ENCODE results near the gene SLC7A7.

Gene SLC7A7

GRCh38 chr14:22773162-22774010 lies 41.8 kb downstream of the SLC7A7 start:
- Histone ChIP-seq H3K36me3 (peaks cover 75 to 100% (median 81%) of the 10 kb centered on the region in 11 experiments), H3K4me1 (peaks cover 2 to 41% (median 10%) of the 10 kb centered on the region in 10 experiments; a peak in 19 of 20 replicates), H3K9me3 (replicated peaks in 1 of 11) (peaks cover 0 to 13% (median 0%) of the 10 kb centered on the region in 11 experiments; a peak in 3 of 22 replicates), H3K9ac (no peak overlapping the region), H3K27ac (no peak overlapping the region), H3K27me3 (no peaks in the 10 kb centered on the region), H3K4me3 (no peak overlapping the region), H3K4me2 (no peak overlapping the region), H4K20me1 (peaks cover 0 to 37% (median 8%) of the 10 kb centered on the region in 11 experiments; a peak in 8 of 22 replicates)
- no peak for TF ChIP-seq Cebpa-rat (IDR thresholded peaks at IDR 0.05)

GRCh38 chr14:22772725-22773124 lies 42.5 kb downstream of the SLC7A7 start:
- peaks cover 0 to 13% (median 0%) of the 10 kb centered on the region in 11 experiments; a peak in 3 of 22 replicates for H3K9me3 ChIP-seq (replicated peaks in 1 of 11)
- H3K27ac ChIP-seq, result no peak overlapping the region; a peak in 1 of 22 replicates
- peaks cover 8 to 41% (median 16%) of the 10 kb centered on the region in 10 experiments for H3K4me1 ChIP-seq
- H3K4me2 ChIP-seq, result no peak overlapping the region
- no peak for TF ChIP-seq Cebpa-rat (IDR thresholded peaks at IDR 0.05)
- H3K27me3 ChIP-seq, result no peaks in the 10 kb centered on the region
- H4K20me1 ChIP-seq, result peaks cover 0 to 43% (median 14%) of the 10 kb centered on the region in 11 experiments; a peak in 9 of 22 replicates
- no peak overlapping the region for H3K4me3 ChIP-seq
- H3K9ac ChIP-seq, result no peak overlapping the region
- H3K36me3 ChIP-seq, result peaks cover 81 to 100% (median 88%) of the 10 kb centered on the region in 11 experiments

- Histone ChIP-seq H3K4me1 (peaks cover 21 to 47% (median 25%) of the 10 kb centered on the region in 10 experiments), H3K9me3 (replicated peaks in 1 of 11) (no peaks in the 10 kb centered on the region; a peak in 1 of 22 replicates), H4K20me1 (peaks cover 0 to 44% (median 15%) of the 10 kb centered on the region in 11 experiments; a peak in 9 of 22 replicates), H3K27me3 (no peaks in the 10 kb centered on the region), H3K36me3 (peaks cover 75 to 80% (median 79%) of the 10 kb centered on the region in 11 experiments), H3K4me2 (no peak overlapping the region), H3K4me3 (no peak overlapping the region), H3K27ac (no peak overlapping the region), H3K9ac (no peak overlapping the region)
- no peak for TF ChIP-seq Cebpa-rat (IDR thresholded peaks at IDR 0.05)
These were observed 44.6 kb downstream of the SLC7A7 start for GRCh38 chr14:22770481-22771187.

- H3K9ac ChIP-seq, result peak overlapping the region in 2 of 11 experiments; percentile 8 to 50; a peak in 2 of 22 replicates
- H3K36me3 ChIP-seq, result peaks cover 62 to 67% (median 66%) of the 10 kb centered on the region in 11 experiments
- no peak for TF ChIP-seq Cebpa-rat (IDR thresholded peaks at IDR 0.05)
- no peaks in the 10 kb centered on the region for H3K9me3 ChIP-seq (replicated peaks in 1 of 11)
- H3K27me3 ChIP-seq, result no peaks in the 10 kb centered on the region
- H3K4me3 ChIP-seq, result no peak overlapping the region
- H3K27ac ChIP-seq, result peak overlapping the region in 1 of 11 experiments; percentile 13; a peak in 1 of 22 replicates
- H3K4me2 ChIP-seq, result peak overlapping the region in 3 of 11 experiments; percentile 87 to 99 (median 91); a peak in 5 of 22 replicates
- peaks cover 22 to 54% (median 26%) of the 10 kb centered on the region in 10 experiments for H3K4me1 ChIP-seq
- peaks cover 0 to 43% (median 15%) of the 10 kb centered on the region in 11 experiments; a peak in 9 of 22 replicates for H4K20me1 ChIP-seq
These were observed 45.9 kb downstream of the SLC7A7 start for GRCh38 chr14:22769369-22769768.

GRCh38 chr14:22768947-22769346 lies 46.3 kb downstream of the SLC7A7 start:
- Histone ChIP-seq H3K4me3 (no peak overlapping the region), H3K9ac (peak overlapping the region in 2 of 11 experiments; percentile 8 to 50; a peak in 1 of 22 replicates), H3K4me2 (peak overlapping the region in 5 of 11 experiments; percentile 87 to 99 (median 94); a peak in 6 of 22 replicates), H3K9me3 (replicated peaks in 1 of 11) (no peaks in the 10 kb centered on the region), H3K27ac (peak overlapping the region in 1 of 11 experiments; percentile 13; a peak in 1 of 22 replicates), H3K4me1 (peaks cover 22 to 54% (median 26%) of the 10 kb centered on the region in 10 experiments), H3K36me3 (peaks cover 58 to 63% (median 62%) of the 10 kb centered on the region in 11 experiments), H4K20me1 (peaks cover 0 to 38% (median 15%) of the 10 kb centered on the region in 11 experiments; a peak in 9 of 22 replicates), H3K27me3 (no peaks in the 10 kb centered on the region)
- TF ChIP-seq Cebpa-rat (IDR thresholded peaks at IDR 0.05), result peak in 2 of 11 experiments; percentile 29 to 31; a peak in 2 of 22 replicates

- Histone ChIP-seq H3K4me2 (peak overlapping the region; percentile 87 to 99 (median 95)), H3K4me1 (peaks cover 22 to 46% (median 26%) of the 10 kb centered on the region in 10 experiments), H4K20me1 (peaks cover 0 to 24% (median 11%) of the 10 kb centered on the region in 11 experiments; a peak in 8 of 22 replicates), H3K36me3 (peaks cover 43 to 48% (median 45%) of the 10 kb centered on the region in 11 experiments), H3K4me3 (peak overlapping the region; percentile 84 to 98 (median 92)), H3K27ac (peak overlapping the region; percentile 81 to 98 (median 91)), H3K9ac (peak overlapping the region; percentile 89 to 96 (median 91)), H3K27me3 (no peaks in the 10 kb centered on the region), H3K9me3 (replicated peaks in 1 of 11) (peaks cover 2 to 12% (median 5%) of the 10 kb centered on the region in 11 experiments; a peak in 21 of 22 replicates)
- no peak for TF ChIP-seq Cebpa-rat (IDR thresholded peaks at IDR 0.05)
These were observed 48.0 kb downstream of the SLC7A7 start for GRCh38 chr14:22767323-22767589.

- peaks cover 0 to 24% (median 11%) of the 10 kb centered on the region in 11 experiments; a peak in 8 of 22 replicates for H4K20me1 ChIP-seq
- TF ChIP-seq Cebpa-rat (IDR thresholded peaks at IDR 0.05), result no peak
- H3K9ac ChIP-seq, result peak within 1 kb of the TSS; percentile 89 to 96 (median 91)
- H3K4me1 ChIP-seq, result peaks cover 22 to 46% (median 26%) of the 10 kb centered on the region in 10 experiments
- peaks cover 8 to 17% (median 11%) of the 10 kb centered on the region in 11 experiments for H3K9me3 ChIP-seq (replicated peaks in 1 of 11)
- peak within 1 kb of the TSS; percentile 81 to 98 (median 91) for H3K27ac ChIP-seq
- H3K27me3 ChIP-seq, result no peaks in the 10 kb centered on the region
- peaks cover 38 to 45% (median 39%) of the 10 kb centered on the region in 11 experiments for H3K36me3 ChIP-seq
- peak within 1 kb of the TSS; percentile 87 to 99 (median 95) for H3K4me2 ChIP-seq
- H3K4me3 ChIP-seq, result peak within 1 kb of the TSS; percentile 84 to 98 (median 92)
These were observed 48.5 kb downstream of the SLC7A7 start, which contains the start of gene OXA1L for GRCh38 chr14:22766457-22767322. TSS of gene OXA1L (plus strand) at chr14:22766688. CDS start at chr14:22766702, 14 bp downstream.

GRCh38 chr14:22764382-22764781 lies 50.9 kb downstream of the SLC7A7 start:
- no peak for TF ChIP-seq Cebpa-rat (IDR thresholded peaks at IDR 0.05)
- no peak overlapping the region for H3K27ac ChIP-seq
- no peaks in the 10 kb centered on the region for H3K27me3 ChIP-seq
- no peak overlapping the region for H3K4me2 ChIP-seq
- no peak overlapping the region for H3K4me3 ChIP-seq
- H3K36me3 ChIP-seq, result peaks cover 15 to 22% (median 17%) of the 10 kb centered on the region in 11 experiments; a peak in 21 of 22 replicates
- H4K20me1 ChIP-seq, result peaks cover 0 to 16% (median 10%) of the 10 kb centered on the region in 11 experiments; a peak in 8 of 22 replicates
- H3K9me3 ChIP-seq (replicated peaks in 1 of 11), result peaks cover 12 to 27% (median 23%) of the 10 kb centered on the region in 11 experiments
- peaks cover 22 to 32% (median 26%) of the 10 kb centered on the region in 10 experiments for H3K4me1 ChIP-seq
- H3K9ac ChIP-seq, result no peak overlapping the region

All from BLaER1 treated with 17β-estradiol and CSF1 and Interleukin-3, amounts not matched to agents 10 nM and 100 nM (cell line).